Anterior cingulate cortex (tissue), 58 donors: ENCODE results near the gene STK11IP.

Experiments
- DNase-seq, 58 donors: peaks; one replicate each; lab custom pipeline; 2025; lab: John Stamatoyannopoulos, UW

Gene STK11IP

DNA sequence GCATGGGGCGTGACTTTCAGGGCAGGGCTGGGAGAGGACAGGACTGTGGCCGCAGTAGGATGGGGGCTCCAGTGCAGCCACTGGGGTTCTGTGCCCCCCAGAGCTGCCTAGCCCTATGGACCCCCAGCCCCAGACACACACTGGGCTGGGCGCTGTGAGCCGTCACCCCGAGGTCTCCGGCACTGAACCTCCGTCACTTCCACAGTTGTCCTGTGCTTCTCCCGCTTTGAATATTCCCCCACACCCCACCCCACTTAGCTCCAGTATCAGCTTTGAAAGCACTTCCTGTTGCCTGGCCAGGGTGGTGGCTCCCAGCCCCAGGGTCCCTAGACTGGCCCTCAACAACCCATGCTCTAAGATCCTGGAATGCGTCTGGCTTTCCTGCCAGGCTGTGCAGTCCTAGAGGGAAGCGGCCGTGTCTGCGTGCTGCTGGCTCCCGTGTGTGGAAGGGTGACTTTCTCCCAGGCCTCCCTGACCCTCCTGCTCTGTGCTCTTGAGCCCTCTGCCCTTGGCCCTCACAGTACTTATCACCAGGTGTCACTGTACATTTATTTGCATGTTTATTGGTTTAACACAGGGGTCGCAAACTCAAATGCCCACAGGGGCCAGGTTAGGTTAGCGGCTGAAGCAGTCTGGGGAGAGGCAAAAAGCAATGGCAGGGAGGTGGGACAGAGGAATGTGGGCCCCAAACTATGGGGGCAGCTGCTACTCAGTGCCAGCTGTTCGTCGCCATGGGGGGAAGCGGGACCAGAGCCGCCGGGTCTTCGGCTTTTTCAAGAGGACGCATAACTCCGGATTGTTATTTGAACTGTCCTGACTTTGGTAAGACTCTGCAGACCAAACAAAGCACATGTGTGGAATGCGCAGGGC, 36.2 kb upstream of the STK11IP start:
- no peak for DNase-seq

DNA sequence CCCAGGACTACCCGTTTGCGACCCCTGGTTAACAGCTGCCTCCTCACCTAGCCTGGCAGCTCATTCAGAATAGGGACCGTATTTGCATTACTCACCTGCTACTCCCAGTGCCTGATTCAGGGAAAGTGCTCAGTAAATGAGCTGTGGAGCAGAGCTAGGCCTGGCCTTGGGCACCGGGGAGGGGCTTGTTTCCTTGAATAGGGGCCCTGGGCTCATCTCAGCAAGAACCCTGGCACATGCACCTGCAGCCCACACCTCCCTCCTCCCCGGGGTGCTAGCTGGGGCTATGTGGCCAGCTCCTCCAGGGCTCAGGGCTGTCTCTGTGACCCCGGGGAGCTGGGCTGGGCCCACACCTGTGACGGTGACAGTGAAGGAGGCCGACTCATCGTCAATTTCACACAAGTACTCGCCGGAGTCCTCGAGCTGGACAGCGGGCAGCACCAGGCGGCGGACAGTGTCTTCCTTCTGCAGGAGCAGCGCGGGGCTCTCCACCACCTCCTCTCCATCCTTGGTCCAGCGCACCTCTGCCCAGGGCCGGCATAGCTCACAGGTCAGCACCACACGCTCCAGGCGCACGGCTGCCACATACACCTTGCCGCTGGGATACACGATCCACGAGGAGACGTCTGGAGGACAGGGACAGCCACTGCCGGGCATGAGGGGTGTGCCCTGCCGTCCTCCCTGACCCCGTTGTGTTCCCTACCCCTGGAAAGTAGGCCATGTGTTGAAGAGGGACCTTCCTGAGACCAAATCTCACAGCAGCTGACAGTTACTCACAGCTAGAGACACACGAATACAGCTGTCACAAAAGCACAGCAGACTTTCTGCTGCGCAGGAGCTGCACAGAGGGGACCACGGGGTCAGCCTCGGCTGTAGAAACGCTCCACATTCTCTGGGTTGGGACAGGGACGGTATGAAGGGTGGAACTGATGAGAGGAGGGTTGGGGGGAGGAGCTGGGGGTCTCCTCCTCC, 35.3 kb upstream of the STK11IP start:
- DNase-seq: no peak

DNA sequence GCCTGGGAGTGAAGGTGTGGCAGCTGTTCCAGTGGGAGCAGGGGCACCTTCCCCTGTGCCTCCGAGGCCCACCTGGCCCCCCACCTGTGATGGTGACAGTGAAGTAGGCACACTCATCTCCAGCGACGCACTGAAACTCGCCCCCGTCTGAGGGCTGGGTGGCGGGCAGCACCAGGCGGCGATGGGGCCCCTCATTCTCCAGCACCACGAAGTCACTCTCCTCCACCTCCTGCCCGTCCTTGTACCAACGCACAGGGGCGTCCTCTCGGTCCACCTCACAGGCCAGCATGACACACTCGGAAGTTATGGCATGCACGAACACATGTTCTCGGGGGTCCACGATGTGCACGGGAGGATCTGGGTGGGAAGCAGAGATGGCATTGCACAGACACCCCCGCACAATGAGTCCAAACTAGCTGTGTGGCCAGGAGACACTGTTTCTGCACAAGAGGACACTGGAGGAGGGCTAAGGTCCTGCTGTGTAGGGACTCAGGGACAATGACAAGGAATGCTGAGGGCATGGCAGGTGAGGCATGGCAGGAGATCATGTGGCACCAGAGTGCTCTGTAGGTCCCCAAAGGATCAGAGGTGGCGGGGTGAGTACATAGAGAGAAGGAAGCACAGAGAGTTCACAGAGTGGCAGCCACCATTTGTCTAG, 34.3 kb upstream of the STK11IP start:
- no peak for DNase-seq

DNA sequence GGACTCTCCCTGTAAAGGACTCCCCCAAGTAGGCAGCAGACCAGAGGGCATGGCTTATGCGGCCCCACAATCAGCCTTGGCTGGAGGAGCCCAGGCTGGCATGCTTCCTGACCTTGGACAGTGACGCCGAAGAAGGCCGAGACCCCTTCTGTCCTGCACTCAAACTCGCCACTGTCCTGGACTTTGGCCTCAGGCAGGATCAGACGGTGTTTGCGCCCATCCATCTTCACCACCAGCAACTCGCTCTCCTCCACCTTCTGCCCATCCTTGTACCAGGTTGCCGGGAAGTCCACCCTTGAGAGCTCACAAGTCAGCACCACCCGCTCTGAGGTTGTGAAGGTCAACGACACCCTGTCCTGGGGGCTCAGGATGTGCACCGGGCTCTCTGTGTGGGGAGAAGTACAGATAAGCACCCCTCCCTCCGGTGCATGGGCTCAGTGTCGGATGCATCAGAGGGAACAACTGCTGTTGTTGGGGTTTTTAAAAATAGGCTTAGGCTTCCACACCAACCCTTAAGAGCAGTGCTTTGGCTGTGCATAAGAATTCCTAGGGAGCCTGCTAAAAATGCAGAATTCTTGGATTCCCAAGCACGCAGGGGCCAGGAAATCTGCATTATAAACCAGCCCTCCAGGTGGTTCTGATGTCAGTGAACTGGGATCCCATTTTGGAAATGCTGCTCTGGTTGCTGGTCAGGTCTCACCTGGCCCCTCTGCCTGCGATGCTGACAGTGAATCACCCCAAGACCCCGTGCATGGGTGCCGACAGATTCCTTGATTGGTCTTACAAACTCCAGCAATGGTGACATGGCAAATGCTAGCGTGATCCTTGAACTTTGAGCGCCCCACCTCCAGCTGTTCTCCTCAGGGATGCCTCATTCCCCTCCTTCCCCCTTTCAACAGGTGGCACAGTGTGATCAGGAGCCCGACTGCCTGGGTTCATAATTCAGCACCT, 32.3 kb upstream of the STK11IP start:
- DNase-seq: no peak

DNA sequence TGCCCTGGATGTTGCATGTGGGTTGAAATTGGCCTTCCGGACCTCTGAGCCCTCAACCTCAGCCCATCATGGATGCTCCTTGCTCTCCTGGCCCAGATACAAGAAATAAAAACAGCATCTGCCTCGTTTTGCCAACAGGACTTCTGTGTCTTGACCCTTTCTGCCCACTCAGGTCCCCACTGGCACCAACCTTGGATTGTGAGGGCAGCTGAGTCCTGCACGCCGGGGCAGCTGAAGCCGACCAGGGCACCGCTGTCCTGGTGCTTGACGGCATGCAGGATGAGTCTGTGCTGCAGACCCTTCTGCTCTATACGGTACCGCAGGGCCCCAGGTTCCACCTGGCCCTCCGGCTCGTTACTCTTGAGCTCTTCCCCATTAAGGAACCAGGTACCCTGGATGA, 31.0 kb upstream of the STK11IP start:
- no peak for DNase-seq

DNA sequence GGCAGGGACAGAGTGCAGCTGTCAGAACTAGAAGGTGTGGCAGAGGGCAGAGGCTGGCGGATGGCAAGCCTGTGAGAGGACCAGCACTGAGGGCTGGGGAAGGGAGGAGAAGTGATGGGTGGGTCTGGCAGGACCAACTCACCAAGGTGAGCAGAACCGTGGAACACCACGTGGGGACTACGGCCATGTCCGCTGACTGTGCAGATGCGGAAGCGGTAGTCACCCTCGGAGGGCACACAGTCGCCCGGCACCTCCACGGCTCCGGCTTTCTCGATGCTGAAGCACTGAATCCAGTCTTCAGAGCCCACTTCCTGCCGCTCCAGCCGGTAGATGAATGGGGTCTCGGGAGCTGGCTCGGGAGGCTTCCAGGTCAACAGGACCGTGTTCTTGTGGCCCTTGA, 30.5 kb upstream of the STK11IP start:
- no peak for DNase-seq

DNA sequence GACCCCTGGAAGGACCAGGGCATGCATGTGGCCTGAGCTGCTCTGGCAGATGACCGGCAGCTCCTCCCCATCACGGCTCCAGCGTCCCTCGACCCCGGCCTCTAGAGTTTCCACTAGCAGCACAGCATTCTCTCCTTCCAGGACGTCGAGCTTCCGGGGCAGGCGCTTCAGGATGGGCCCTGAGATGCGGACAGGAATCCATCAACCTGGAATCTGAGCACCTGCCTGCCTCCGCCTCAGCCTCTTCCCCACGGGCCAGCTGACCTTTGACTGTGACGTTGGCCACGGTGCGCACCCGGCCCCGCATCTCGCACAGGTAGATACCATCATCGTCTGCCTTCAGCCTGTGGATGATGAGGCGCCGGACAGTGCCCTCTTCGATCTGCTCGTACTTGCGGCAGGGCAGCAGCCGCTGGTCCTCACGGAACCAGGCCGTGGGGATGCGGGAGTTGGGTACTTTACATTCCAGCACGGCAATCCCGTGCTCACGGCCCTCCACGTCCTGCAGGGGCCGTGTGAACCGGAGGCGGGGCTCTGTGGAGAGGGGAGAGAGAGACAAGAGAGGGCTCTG, 29.8 kb upstream of the STK11IP start:
- DNase-seq: no peak

DNA sequence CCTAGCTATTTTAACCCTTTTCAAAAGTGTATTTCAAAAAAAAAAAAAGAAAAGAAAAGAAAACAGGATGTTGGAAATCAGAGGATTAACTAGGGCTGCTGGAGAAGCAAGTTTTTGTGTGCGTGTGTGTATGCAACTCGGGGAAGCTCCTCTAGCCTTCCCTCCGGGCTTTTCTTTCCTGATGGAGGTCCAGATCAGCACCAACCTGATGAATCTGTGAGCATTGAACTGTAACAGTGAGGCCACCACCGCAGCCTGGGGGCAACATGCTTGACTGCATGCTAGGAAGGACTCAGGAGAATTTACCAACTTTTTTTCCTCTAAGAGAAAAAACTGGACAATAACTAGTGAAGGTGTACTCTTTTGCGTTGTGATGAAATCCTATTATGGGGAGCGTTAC, 28.6 kb upstream of the STK11IP start:
- DNase-seq: no peak

DNA sequence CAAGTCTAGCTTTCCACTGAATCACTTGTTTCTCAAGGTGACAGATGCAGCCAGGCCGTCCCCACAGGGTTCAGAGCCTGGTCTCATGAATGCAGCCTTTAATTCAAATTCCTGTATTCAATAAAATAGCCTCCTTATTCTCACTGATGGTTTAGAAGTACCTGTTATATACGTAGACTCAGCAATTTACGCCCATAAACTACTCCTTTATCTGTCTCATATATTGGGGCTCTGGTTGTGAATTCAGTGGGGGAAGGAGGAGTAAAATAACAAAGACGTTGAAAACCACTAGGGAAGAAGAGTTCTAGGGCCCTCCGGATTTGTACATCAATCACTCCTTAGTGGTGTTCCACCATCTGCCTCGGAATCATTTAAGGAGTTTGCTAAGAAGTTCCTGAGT, 28.0 kb upstream of the STK11IP start:
- DNase-seq: no peak

DNA sequence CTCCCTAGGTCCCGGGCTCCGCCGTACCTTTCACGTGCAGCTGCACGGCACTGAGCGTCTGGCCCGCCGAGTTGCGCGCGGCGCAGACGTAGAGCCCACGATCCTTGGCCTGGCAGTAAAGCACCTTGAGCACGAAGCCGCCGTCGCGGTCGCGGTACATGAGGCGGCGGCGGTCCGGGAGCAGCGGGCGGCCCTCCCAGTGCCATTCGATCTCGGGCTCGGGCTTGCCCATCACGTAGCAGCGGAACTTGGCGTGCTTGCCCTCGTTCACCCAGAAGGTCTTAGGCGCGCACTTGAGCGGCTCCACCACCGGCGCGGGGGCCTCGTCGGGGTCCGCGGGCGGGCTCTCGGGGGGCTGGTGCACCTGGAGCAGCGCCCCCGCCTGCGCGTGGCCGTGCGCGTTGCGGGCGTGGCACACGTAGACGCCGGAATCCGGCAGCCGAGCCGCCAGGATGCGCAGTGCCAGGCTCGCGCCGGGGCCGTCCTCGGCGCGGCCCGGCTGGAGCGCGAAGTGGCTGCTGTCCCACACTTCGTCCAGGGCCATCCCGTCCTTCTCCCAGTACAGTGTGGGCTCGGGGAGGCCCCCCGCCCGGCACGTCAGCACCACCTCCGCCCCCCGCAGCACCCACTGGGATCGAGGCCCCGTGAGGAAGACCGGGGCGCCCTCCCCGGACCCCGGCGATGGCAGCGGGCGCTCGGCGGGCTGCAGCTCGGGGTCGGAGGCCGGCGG, 27.3 kb upstream of the STK11IP start:
- peak in 11 of 58 donors; percentile 6 to 49 (median 27) for DNase-seq

DNA sequence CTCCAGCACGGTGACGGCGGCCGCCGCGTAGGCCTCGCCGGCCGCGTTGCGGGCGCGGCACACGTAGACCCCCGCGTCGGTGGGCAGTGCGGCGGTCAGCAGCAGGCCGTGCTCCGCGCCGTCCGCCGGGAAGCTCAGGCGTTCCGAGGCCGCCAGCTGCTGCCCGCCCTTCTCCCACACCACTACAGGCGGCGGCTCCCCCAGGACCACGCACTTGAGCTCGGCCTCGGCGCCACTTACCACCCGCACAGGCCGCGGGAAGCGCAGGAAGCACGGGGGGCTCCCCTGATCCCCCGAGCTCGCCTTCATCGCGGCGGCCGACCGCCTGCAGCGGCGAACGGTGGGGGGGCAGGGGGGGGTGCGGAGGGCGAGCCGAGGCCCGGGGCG, 26.7 kb upstream of the STK11IP start:
- DNase-seq: no peak

DNA sequence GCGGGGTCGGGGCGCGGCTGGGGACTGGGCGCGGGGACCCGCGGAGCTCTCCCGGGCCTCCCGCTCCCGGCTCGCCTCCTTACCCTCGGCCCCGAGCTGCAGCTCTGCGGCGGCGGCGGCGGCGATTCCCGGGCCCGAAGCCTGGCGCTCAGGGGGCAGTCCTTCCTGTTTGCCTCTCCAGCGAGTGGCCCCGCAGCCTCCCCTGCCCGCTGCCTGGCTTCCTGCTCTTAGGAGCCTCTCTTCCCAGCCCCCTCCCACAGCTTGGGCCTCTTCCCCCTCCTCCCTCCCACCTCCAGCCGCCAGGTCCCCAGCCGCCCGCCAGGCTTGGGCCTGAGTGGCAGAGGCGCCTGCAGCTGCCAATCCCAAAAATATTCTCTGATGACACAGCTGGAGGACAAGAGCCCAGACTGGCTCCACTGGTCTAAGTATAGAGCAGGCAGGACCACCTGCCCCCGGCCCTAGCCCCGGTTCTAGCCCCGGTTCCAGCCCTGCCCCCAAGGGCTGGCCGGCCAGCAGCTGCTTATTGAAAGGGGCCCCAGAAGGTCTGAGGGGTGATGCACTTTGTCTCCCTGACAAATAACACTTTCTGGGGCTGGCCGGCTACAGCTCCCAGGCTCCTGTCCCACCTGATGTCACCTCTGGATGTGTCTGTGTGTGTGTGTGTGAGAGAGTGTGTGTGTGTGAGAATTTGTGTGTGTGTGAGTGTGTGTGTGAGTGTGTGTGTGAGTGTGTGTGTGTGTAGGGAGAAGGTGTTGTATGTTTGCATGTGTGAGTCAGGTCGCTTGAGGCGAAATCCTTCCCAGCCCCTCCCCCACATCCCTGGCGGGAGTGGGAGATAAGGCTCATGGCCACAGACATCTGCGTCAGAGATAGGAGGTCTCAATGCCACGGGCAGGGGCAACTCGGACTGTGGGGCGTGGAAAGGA, 26.1 kb upstream of the STK11IP start, which contains the start of gene OBSL1:
Gene OBSL1 (minus strand): TSS at position 229 of the 926 bp plus-strand sequence. CDS start 307 bp downstream, outside the sequence.
- peak in 46 of 58 donors; percentile 8 to 81 (median 32) for DNase-seq

DNA sequence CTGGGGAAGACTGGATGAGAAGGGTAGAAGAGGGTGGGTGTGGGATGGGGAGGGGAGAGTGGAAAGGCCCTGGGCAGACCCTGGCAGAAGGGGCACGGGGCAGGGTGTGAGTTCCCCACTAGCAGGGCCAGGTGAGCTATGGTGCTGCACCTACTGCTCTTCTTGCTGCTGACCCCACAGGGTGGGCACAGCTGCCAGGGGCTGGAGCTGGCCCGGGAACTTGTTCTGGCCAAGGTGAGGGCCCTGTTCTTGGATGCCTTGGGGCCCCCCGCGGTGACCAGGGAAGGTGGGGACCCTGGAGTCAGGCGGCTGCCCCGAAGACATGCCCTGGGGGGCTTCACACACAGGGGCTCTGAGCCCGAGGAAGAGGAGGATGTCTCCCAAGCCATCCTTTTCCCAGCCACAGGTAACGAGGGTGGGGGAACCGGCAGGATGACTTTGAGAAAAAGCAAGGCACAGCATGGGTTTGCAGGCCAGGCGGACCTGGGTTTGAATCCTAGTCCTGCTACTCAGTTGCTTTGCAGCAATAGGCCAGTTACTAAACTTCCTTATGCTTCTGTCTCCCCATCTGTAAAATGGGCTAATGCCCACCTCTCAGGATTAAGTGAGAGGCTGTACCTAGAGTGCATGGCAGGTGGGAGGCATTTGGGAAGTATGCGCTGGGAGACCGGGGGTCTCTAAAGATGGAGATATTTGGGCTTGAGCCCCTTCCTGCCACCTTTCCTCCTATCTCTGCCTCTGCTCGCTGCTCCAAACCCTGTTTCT, 25.2 kb upstream of the STK11IP start, which contains the start of gene INHA:
Gene INHA (plus strand): TSS at position 74 of the 765 bp plus-strand sequence. CDS start 65 bp downstream, at position 139.
- DNase-seq: no peak

DNA sequence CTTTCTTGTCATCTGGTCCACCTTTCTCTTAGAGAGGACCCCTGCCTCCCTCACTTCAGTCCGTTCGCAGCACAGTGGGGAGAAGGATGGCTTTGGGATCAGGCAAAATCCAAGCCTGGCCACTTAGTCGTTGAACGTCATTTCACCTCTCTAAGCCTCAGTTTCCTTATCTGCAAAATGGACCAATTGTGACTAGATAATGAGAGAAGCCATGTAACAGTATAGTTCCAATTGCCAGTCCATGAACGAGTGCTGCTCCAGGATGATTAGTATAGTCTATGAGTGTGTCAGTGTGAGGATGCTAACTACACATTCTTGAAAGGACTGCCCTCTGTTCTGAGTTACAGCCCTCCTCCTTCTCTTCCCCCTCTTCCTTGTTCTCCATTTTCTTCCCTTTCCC, 24.5 kb upstream of the STK11IP start:
- no peak for DNase-seq

DNA sequence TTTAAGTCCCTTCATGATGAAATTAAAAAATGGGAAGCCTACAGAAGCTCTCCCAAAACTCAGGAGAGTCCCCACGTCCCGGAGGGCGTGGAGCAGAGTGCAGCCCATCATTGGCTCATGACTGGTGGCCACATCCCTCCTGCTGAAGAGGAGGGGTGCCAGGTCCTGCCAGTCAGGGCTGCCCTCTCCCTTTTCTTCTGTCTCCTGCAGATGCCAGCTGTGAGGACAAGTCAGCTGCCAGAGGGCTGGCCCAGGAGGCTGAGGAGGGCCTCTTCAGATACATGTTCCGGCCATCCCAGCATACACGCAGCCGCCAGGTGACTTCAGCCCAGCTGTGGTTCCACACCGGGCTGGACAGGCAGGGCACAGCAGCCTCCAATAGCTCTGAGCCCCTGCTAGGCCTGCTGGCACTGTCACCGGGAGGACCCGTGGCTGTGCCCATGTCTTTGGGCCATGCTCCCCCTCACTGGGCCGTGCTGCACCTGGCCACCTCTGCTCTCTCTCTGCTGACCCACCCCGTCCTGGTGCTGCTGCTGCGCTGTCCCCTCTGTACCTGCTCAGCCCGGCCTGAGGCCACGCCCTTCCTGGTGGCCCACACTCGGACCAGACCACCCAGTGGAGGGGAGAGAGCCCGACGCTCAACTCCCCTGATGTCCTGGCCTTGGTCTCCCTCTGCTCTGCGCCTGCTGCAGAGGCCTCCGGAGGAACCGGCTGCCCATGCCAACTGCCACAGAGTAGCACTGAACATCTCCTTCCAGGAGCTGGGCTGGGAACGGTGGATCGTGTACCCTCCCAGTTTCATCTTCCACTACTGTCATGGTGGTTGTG, 23.0 kb upstream of the STK11IP start:
- DNase-seq: no peak
